Activated CD4-positive, alpha-beta T cell treated with anti-CD3 and anti-CD28 coated beads, Interleukin-2, amount 10 ng/mL, durations not matched to agents 24 days and 14 days (primary cell): ENCODE measurements around the gene ACADS. TPM values are rescaled to one million over a fixed set of nuclear protein-coding genes. Genes with fewer than 3 reads are reported as not detected.

Source experiments
- DNase-seq: peaks from one replicate; pipeline ENCODE4 v3.0.0; 2022
- H3K27ac Mint-ChIP-seq: one replicate; pipeline ENCODE4 v1.8.0; 2022; ENCODE audit warnings: mild to moderate bottlenecking, mixed read lengths
- H3K27me3 Mint-ChIP-seq: one replicate; pipeline ENCODE4 v1.8.0; 2022; ENCODE audit warnings: mixed read lengths
- H3K36me3 Mint-ChIP-seq: one replicate; pipeline ENCODE4 v1.8.0; 2022; ENCODE audit warnings: low read depth, mild to moderate bottlenecking, mixed read lengths
- H3K4me1 Mint-ChIP-seq: one replicate; pipeline ENCODE4 v1.8.0; 2021; ENCODE audit warnings: mixed read lengths
- H3K4me3 Mint-ChIP-seq: one replicate; pipeline ENCODE4 v1.8.0; 2022; ENCODE audit warnings: mild to moderate bottlenecking, moderate library complexity, mixed read lengths
- H3K9me3 Mint-ChIP-seq: one replicate; pipeline ENCODE4 v1.8.0; 2021; ENCODE audit warnings: mixed read lengths
- intact Hi-C: fragments of 100-400 bp; cut with micrococcal nuclease; formaldehyde crosslinking; loops from one replicate; pipeline ENCODE4 v1.15.1; 2023
- total RNA-seq: library from RNA; stranded (reverse); gene quantifications from 2 replicates; pipeline ENCODE4 v1.2.3, GENCODE V29; 2022

The ACADS gene
- total RNA-seq = 11.7 and 12.8 TPM in 2 replicates

GRCh38 chr12:120725659-120726509, at the start of gene ACADS:
TSS of gene ACADS (plus strand) at chr12:120725826. CDS start at chr12:120725886, 60 bp downstream.
- Mint-ChIP-seq H3K36me3 (peaks cover 39% of the 10 kb centered on the region), H3K9me3 (no peaks in the 10 kb centered on the region), H3K4me3 (peak within 1 kb of the TSS; percentile 97), H3K27ac (peak within 1 kb of the TSS; percentile 88), H3K27me3 (no peaks in the 10 kb centered on the region), H3K4me1 (peaks cover 18% of the 10 kb centered on the region)
- intact Hi-C loops = loop anchor here (1.0 to 5.0 kb wide), 3 partner anchors 15 to 144 kb away; partner anchors contain the start of genes POP5 and UNC119B
- DNase-seq = peak; percentile 98

GRCh38 chr12:120677765-120678473, 47.7 kb upstream of the ACADS start:
- peak; percentile 70 for DNase-seq
- Mint-ChIP-seq H3K36me3 (no peaks in the 10 kb centered on the region), H3K9me3 (no peaks in the 10 kb centered on the region), H3K4me1 (peaks cover 17% of the 10 kb centered on the region), H3K27me3 (peaks cover 4% of the 10 kb centered on the region), H3K4me3 (no peak overlapping the region), H3K27ac (peak overlapping the region; percentile 66)
- intact Hi-C loops = loop anchor here (5.0 kb wide), 1 partner anchor 34 kb away; the partner anchor contains the start of gene UNC119B

GRCh38 chr12:120678572-120678971, 47.1 kb upstream of the ACADS start:
- H3K27me3 Mint-ChIP-seq = peaks cover 4% of the 10 kb centered on the region
- intact Hi-C loops = loop anchor here (5.0 kb wide), 1 partner anchor 34 kb away; the partner anchor contains the start of gene UNC119B
- no peaks in the 10 kb centered on the region for H3K36me3 Mint-ChIP-seq
- peaks cover 21% of the 10 kb centered on the region for H3K4me1 Mint-ChIP-seq
- no peak for DNase-seq
- H3K27ac Mint-ChIP-seq = peak overlapping the region; percentile 7
- H3K9me3 Mint-ChIP-seq = no peaks in the 10 kb centered on the region
- H3K4me3 Mint-ChIP-seq = no peak overlapping the region

- Mint-ChIP-seq H3K36me3 (no peaks in the 10 kb centered on the region), H3K9me3 (no peaks in the 10 kb centered on the region), H3K27ac (peak overlapping the region; percentile 15), H3K4me1 (peaks cover 30% of the 10 kb centered on the region), H3K27me3 (peaks cover 1% of the 10 kb centered on the region), H3K4me3 (no peak overlapping the region)
- no peak for DNase-seq
- intact Hi-C loops = no loop called here
Measured at GRCh38 chr12:120680165-120680738, 45.4 kb upstream of the ACADS start.

GRCh38 chr12:120684523-120684932, 41.1 kb upstream of the ACADS start:
- DNase-seq = peak; percentile 64
- Mint-ChIP-seq H3K36me3 (peaks cover 4% of the 10 kb centered on the region), H3K27me3 (peaks cover 2% of the 10 kb centered on the region), H3K9me3 (no peaks in the 10 kb centered on the region), H3K4me1 (peaks cover 39% of the 10 kb centered on the region), H3K4me3 (peak overlapping the region; percentile 30), H3K27ac (peak overlapping the region; percentile 43)
- intact Hi-C loops = no loop called here

- Mint-ChIP-seq H3K4me1 (peaks cover 43% of the 10 kb centered on the region), H3K9me3 (no peaks in the 10 kb centered on the region), H3K36me3 (peaks cover 4% of the 10 kb centered on the region), H3K27ac (peak overlapping the region; percentile 65), H3K4me3 (peak overlapping the region; percentile 58), H3K27me3 (peaks cover 2% of the 10 kb centered on the region)
- DNase-seq = peak; percentile 59
- intact Hi-C loops = loop anchor here (5.0 kb wide), 2 partner anchors 248 to 942 kb away; partner anchors contain the start of genes COX6A1 and ORAI1
Measured at GRCh38 chr12:120685522-120685921, 40.1 kb upstream of the ACADS start.

- Mint-ChIP-seq H3K27me3 (peaks cover 2% of the 10 kb centered on the region), H3K4me1 (peaks cover 48% of the 10 kb centered on the region), H3K36me3 (peaks cover 4% of the 10 kb centered on the region), H3K9me3 (no peaks in the 10 kb centered on the region), H3K27ac (peak overlapping the region; percentile 96), H3K4me3 (peak overlapping the region; percentile 92)
- intact Hi-C loops = loop anchor here (1.0 to 5.0 kb wide), 4 partner anchors 39 to 941 kb away; partner anchors contain the start of genes ACADS, COX6A1 and ORAI1
- peak; percentile 99 for DNase-seq
Measured at GRCh38 chr12:120686151-120686689, 39.4 kb upstream of the ACADS start.

GRCh38 chr12:120686690-120687577, 38.7 kb upstream of the ACADS start, which contains the start of gene MLEC:
TSS of gene MLEC (plus strand) at chr12:120687149. CDS start at chr12:120687297, 148 bp downstream.
- peak; percentile 100 for DNase-seq
- Mint-ChIP-seq H3K27ac (peak within 1 kb of the TSS; percentile 96), H3K4me3 (peak within 1 kb of the TSS; percentile 92), H3K36me3 (peaks cover 4% of the 10 kb centered on the region), H3K9me3 (no peaks in the 10 kb centered on the region), H3K4me1 (peaks cover 53% of the 10 kb centered on the region), H3K27me3 (peaks cover 2% of the 10 kb centered on the region)
- intact Hi-C loops = loop anchor here (1.0 to 5.0 kb wide), 6 partner anchors 38 to 940 kb away; partner anchors contain the start of genes ACADS, COX6A1, DYNLL1 and ORAI1

- intact Hi-C loops = loop anchor here (1.0 to 5.0 kb wide), 5 partner anchors 24 to 940 kb away; partner anchors contain the start of genes COX6A1, DYNLL1 and ORAI1
- Mint-ChIP-seq H3K36me3 (peaks cover 12% of the 10 kb centered on the region), H3K4me1 (peaks cover 61% of the 10 kb centered on the region), H3K9me3 (no peaks in the 10 kb centered on the region), H3K27ac (peak overlapping the region; percentile 86), H3K27me3 (peaks cover 2% of the 10 kb centered on the region), H3K4me3 (peak overlapping the region; percentile 91)
- DNase-seq = peak; percentile 78
Measured at GRCh38 chr12:120687578-120688289, 37.9 kb upstream of the ACADS start.

- H3K36me3 Mint-ChIP-seq = peaks cover 18% of the 10 kb centered on the region
- intact Hi-C loops = loop anchor here (1.0 to 5.0 kb wide), 3 partner anchors 23 to 939 kb away; partner anchors contain the start of genes COX6A1 and ORAI1
- H3K4me1 Mint-ChIP-seq = peaks cover 63% of the 10 kb centered on the region
- no peaks in the 10 kb centered on the region for H3K9me3 Mint-ChIP-seq
- DNase-seq = peak; percentile 69
- H3K27me3 Mint-ChIP-seq = peaks cover 2% of the 10 kb centered on the region
- peak overlapping the region; percentile 91 for H3K4me3 Mint-ChIP-seq
- H3K27ac Mint-ChIP-seq = peak overlapping the region; percentile 86
Measured at GRCh38 chr12:120688527-120689071, 37.0 kb upstream of the ACADS start.

GRCh38 chr12:120689397-120690082, 36.1 kb upstream of the ACADS start:
- DNase-seq = no peak
- no peaks in the 10 kb centered on the region for H3K9me3 Mint-ChIP-seq
- H3K27me3 Mint-ChIP-seq = peaks cover 2% of the 10 kb centered on the region
- intact Hi-C loops = loop anchor here (5.0 kb wide), 2 partner anchors 252 to 938 kb away; partner anchors contain the start of genes COX6A1 and ORAI1
- H3K27ac Mint-ChIP-seq = no peak overlapping the region
- peaks cover 26% of the 10 kb centered on the region for H3K36me3 Mint-ChIP-seq
- H3K4me1 Mint-ChIP-seq = peaks cover 64% of the 10 kb centered on the region
- peak overlapping the region; percentile 91 for H3K4me3 Mint-ChIP-seq
